ENCODE measurements around the gene SFRP2. TPM values are rescaled to one million over a fixed set of nuclear protein-coding genes. Genes with fewer than 3 reads are reported as not detected.

SFRP2 gene
- total and polyA plus RNA-seq, 2 donors (not counting 1 experiment from before 2014, with no cell fraction given) = not detected

- H3K27ac ChIP-seq (ENCODE audit: low read length in 2 of 2) = no peak overlapping the region
- H3K36me3 ChIP-seq (replicated peaks in 1 of 2; ENCODE audit: control extremely low read depth in 1 of 2, control insufficient read depth in 1 of 2, extremely low read depth in 1 of 2, insufficient read depth in 2 of 2, low read length in 1 of 2) = no peaks in the 10 kb centered on the region
- H3K4me3 ChIP-seq (ENCODE audit: control extremely low read depth in 1 of 5, extremely low read depth in 1 of 5, insufficient read depth in 1 of 5, low read depth in 2 of 5, low read length in 4 of 5) = no peak overlapping the region
- no peaks in the 10 kb centered on the region for H3K79me2 ChIP-seq (ENCODE audit: control insufficient read depth, insufficient read depth, low read length)
- H2AFZ ChIP-seq (ENCODE audit: insufficient read depth, low read depth, low read length, poor library complexity, severe bottlenecking) = no peak overlapping the region
- H3K27me3 ChIP-seq (replicated peaks in 1 of 4; ENCODE audit: control extremely low read depth in 1 of 4, control insufficient read depth in 3 of 4, insufficient read depth in 4 of 4, low read length in 3 of 4) = peaks cover 0 to 7% (median 1%) of the 10 kb centered on the region in 4 experiments
- Mint-ChIP-seq H3K4me3 (no peak overlapping the region), H3K27me3 (peaks cover 22% of the 10 kb centered on the region), H3K4me1 (no peaks in the 10 kb centered on the region), H3K27ac (no peak overlapping the region), H3K9me3 (ENCODE audit: insufficient read depth) (no peaks in the 10 kb centered on the region)
- ChIA-PET CTCF (no interaction called here), POLR2A (no interaction called here)
- ATAC-seq (ENCODE audit: low read depth) = no peak
- no peaks in the 10 kb centered on the region for H4K20me1 ChIP-seq (ENCODE audit: control insufficient read depth, insufficient read depth, low read length, poor library complexity, severe bottlenecking)
- H3K4me2 ChIP-seq (replicated peaks; ENCODE audit: low read depth, low read length, poor library complexity, severe bottlenecking) = no peak overlapping the region
- no peaks in the 10 kb centered on the region for H3K4me1 ChIP-seq (ENCODE audit: control insufficient read depth in 2 of 2, insufficient read depth in 2 of 2, low read length in 2 of 2)
- TF ChIP-seq CTCF (IDR thresholded peaks at IDR 0.05) = no peak
- TF ChIP-seq EZH2 (IDR thresholded peaks at IDR 0.05; ENCODE audit: borderline replicate concordance, insufficient read depth, low read depth, low read length, poor library complexity, severe bottlenecking) = no peak
- intact Hi-C loops (cut with micrococcal nuclease) = no loop called here
- no peaks in the 10 kb centered on the region for H3K9me3 ChIP-seq (ENCODE audit: control extremely low read depth in 1 of 3, control insufficient read depth in 2 of 3, insufficient read depth in 1 of 3, low read length in 2 of 3)
- H3K9ac ChIP-seq (ENCODE audit: low read length) = no peak overlapping the region
- DNase-seq = no peak
- no CpG with 5 or more reads among the region's 1 CpG for WGBS (ENCODE audit: insufficient coverage)
Observed at GRCh38 chr4:153831245-153831644, 42.4 kb upstream of the SFRP2 start.

- no peak overlapping the region for H3K4me3 Mint-ChIP-seq
- Histone ChIP-seq H3K4me2 (replicated peaks; ENCODE audit: low read depth, low read length, poor library complexity, severe bottlenecking) (no peak overlapping the region), H3K4me1 (ENCODE audit: control insufficient read depth in 2 of 2, insufficient read depth in 2 of 2, low read length in 2 of 2) (no peaks in the 10 kb centered on the region), H4K20me1 (ENCODE audit: control insufficient read depth, insufficient read depth, low read length, poor library complexity, severe bottlenecking) (no peaks in the 10 kb centered on the region), H3K36me3 (replicated peaks in 1 of 2; ENCODE audit: control extremely low read depth in 1 of 2, control insufficient read depth in 1 of 2, extremely low read depth in 1 of 2, insufficient read depth in 2 of 2, low read length in 1 of 2) (no peaks in the 10 kb centered on the region), H3K27me3 (replicated peaks in 1 of 4; ENCODE audit: control extremely low read depth in 1 of 4, control insufficient read depth in 3 of 4, insufficient read depth in 4 of 4, low read length in 3 of 4) (no peaks in the 10 kb centered on the region), H2AFZ (ENCODE audit: insufficient read depth, low read depth, low read length, poor library complexity, severe bottlenecking) (no peak overlapping the region), H3K9ac (ENCODE audit: low read length) (no peak overlapping the region), H3K4me3 (ENCODE audit: control extremely low read depth in 1 of 5, extremely low read depth in 1 of 5, insufficient read depth in 1 of 5, low read depth in 2 of 5, low read length in 4 of 5) (no peak overlapping the region), H3K79me2 (ENCODE audit: control insufficient read depth, insufficient read depth, low read length) (no peaks in the 10 kb centered on the region), H3K9me3 (ENCODE audit: control extremely low read depth in 1 of 3, control insufficient read depth in 2 of 3, insufficient read depth in 1 of 3, low read length in 2 of 3) (no peaks in the 10 kb centered on the region), H3K27ac (ENCODE audit: low read length in 2 of 2) (no peak overlapping the region)
- H3K4me1 Mint-ChIP-seq = no peaks in the 10 kb centered on the region
- POLR2A ChIA-PET = no interaction called here
- H3K27me3 Mint-ChIP-seq = peaks cover 32% of the 10 kb centered on the region
- TF ChIP-seq CTCF (IDR thresholded peaks at IDR 0.05) (no peak), EZH2 (IDR thresholded peaks at IDR 0.05; ENCODE audit: borderline replicate concordance, insufficient read depth, low read depth, low read length, poor library complexity, severe bottlenecking) (no peak)
- no CpG with 5 or more reads among the region's 2 CpGs for WGBS (ENCODE audit: insufficient coverage)
- no peak overlapping the region for H3K27ac Mint-ChIP-seq
- H3K9me3 Mint-ChIP-seq (ENCODE audit: insufficient read depth) = no peaks in the 10 kb centered on the region
- DNase-seq (no peak), ATAC-seq (ENCODE audit: low read depth) (no peak)
- CTCF ChIA-PET = no interaction called here
- intact Hi-C loops (cut with micrococcal nuclease) = no loop called here
Observed at GRCh38 chr4:153825691-153826090, 36.8 kb upstream of the SFRP2 start.
